ENCODE data around the gene AGPAT4. TPM values are rescaled to one million over a fixed set of nuclear protein-coding genes. Genes with fewer than 3 reads are reported as not detected.

AGPAT4 gene
- total and polyA plus RNA-seq, 2 of the 4 experiments (the other 2 are of a cell fraction), result 3.6 to 3.8 TPM

GRCh38 chr6:161137320-161137719 is 136.5 kb downstream of the AGPAT4 start:
- H4K8ac ChIP-seq (ENCODE audit: low read depth in 2 of 2, low read length in 2 of 2), result no peak overlapping the region
- H3K4me2 ChIP-seq (ENCODE audit: low read depth, low read length), result no peak overlapping the region
- H3K14ac ChIP-seq (replicated peaks; ENCODE audit: low read depth, low read length), result no peak overlapping the region
- no peaks in the 10 kb centered on the region for H3K27me3 ChIP-seq (ENCODE audit: control insufficient read depth, insufficient read depth, low read length)
- ATAC-seq (ENCODE audit: low read depth) (no peak), DNase-seq (no peak)
- no peak overlapping the region for H2BK20ac ChIP-seq (ENCODE audit: low read depth, low read length)
- no peak overlapping the region for H3K4ac ChIP-seq (ENCODE audit: low read depth, low read length)
- no peak overlapping the region for H3K18ac ChIP-seq (ENCODE audit: low read depth, low read length)
- 0 out of 2 replicates have a peak, but pooled peaks cover 1% of the 10 kb centered on the region for H3K4me1 ChIP-seq (ENCODE audit: control insufficient read depth, insufficient read depth, low read length)
- no TSS peak for BruUV-seq (replicated peaks)
- no peak overlapping the region for H4K91ac ChIP-seq (ENCODE audit: insufficient read depth, low read depth, low read length)
- no peak overlapping the region for H3K23ac ChIP-seq (ENCODE audit: low read depth, low read length)
- H3K79me1 ChIP-seq (ENCODE audit: low read depth in 1 of 2, low read length in 2 of 2), result no peaks in the 10 kb centered on the region
- no peaks in the 10 kb centered on the region; the same call in 1 of the 2 replicates for H4K20me1 ChIP-seq (ENCODE audit: insufficient read depth, low read length)
- H3K27ac ChIP-seq (ENCODE audit: insufficient read depth, low read length), result no peak overlapping the region
- H2AFZ ChIP-seq (replicated peaks; ENCODE audit: low read length, poor library complexity), result no peak overlapping the region
- no peak overlapping the region for H3K4me3 ChIP-seq (ENCODE audit: insufficient read depth, low read depth, low read length)
- H3K9ac ChIP-seq (ENCODE audit: low read depth, low read length), result no peak overlapping the region
- no peak overlapping the region for H2BK15ac ChIP-seq (ENCODE audit: low read depth, low read length)
- H2BK5ac ChIP-seq (ENCODE audit: low read depth, low read length, poor library complexity, severe bottlenecking), result no peak overlapping the region
- H2BK120ac ChIP-seq (ENCODE audit: low read depth, low read length), result no peak overlapping the region
- H2AK9ac ChIP-seq (replicated peaks; ENCODE audit: low read depth, low read length, poor library complexity), result no peak overlapping the region
- ChIA-PET CTCF (interaction anchor here (0.7 kb wide), 1 partner anchor 234 kb away, joined by 3 read pairs; no protein-coding TSS in a partner anchor), POLR2A (ENCODE audit: unreplicated experiment) (no interaction called here)
- H3K9me3 ChIP-seq (ENCODE audit: control insufficient read depth, insufficient read depth, low read length), result no peaks in the 10 kb centered on the region
- TF ChIP-seq USF2 (IDR thresholded peaks at IDR 0.05; ENCODE audit: low read depth, low read length) (no peak), BHLHE40 (IDR thresholded peaks at IDR 0.05; ENCODE audit: low read depth, low read length) (no peak), CEBPB (IDR thresholded peaks at IDR 0.05; ENCODE audit: low read depth, low read length) (no peak), RFX5 (IDR thresholded peaks at IDR 0.05; ENCODE audit: low read depth, low read length) (no peak), RCOR1 (IDR thresholded peaks at IDR 0.05; ENCODE audit: insufficient replicate concordance, low read length) (no peak), SMC3 (IDR thresholded peaks at IDR 0.05; ENCODE audit: low read depth, low read length) (no peak), FOS (IDR thresholded peaks at IDR 0.05; ENCODE audit: low read depth, low read length) (no peak), NFE2L2 (IDR thresholded peaks at IDR 0.05; ENCODE audit: low read depth, low read length) (no peak), RAD21 (IDR thresholded peaks at IDR 0.05; ENCODE audit: low read length) (no peak), CTCF (conservative IDR thresholded peaks at IDR 0.05; ENCODE audit: low read depth, low read length) (no peak), MXI1 (IDR thresholded peaks at IDR 0.05; ENCODE audit: borderline replicate concordance, low read depth, low read length) (no peak), CHD1 (IDR thresholded peaks at IDR 0.05; ENCODE audit: low read depth, low read length) (no peak), POLR2A (IDR thresholded peaks at IDR 0.05; ENCODE audit: low read depth, low read length) (no peak), ELK1 (IDR thresholded peaks at IDR 0.05; ENCODE audit: borderline replicate concordance, low read depth, low read length) (no peak), MAZ (IDR thresholded peaks at IDR 0.05; ENCODE audit: borderline replicate concordance, low read depth, low read length) (no peak), MAFK (IDR thresholded peaks at IDR 0.05; ENCODE audit: low read depth, low read length) (no peak)
- dilution Hi-C loops (cut with HindIII; ENCODE audit: low sequenced_read_pairs, unreplicated experiment) (no loop called here), intact Hi-C loops (cut with micrococcal nuclease) (no loop called here), in situ Hi-C loops (cut with MboI; ENCODE audit: low sequenced_read_pairs) (no loop called here)
- H4K5ac ChIP-seq (ENCODE audit: low read depth, low read length), result no peak overlapping the region
- H3K9me1 ChIP-seq (ENCODE audit: insufficient read depth, low read length), result peaks cover 11% of the 10 kb centered on the region; the same call in 1 of the 2 replicates
- H3K36me3 ChIP-seq (ENCODE audit: control insufficient read depth, insufficient read depth, low read length), result peaks cover 20% of the 10 kb centered on the region
- WGBS, 2 experiments (ENCODE audit: extremely low coverage in 2 of 2, insufficient read length in 1 of 2), result 93% methylated on average over 3 of the region's 11 CpGs; no CpG with 5 or more reads in 1 of the 2 experiments
- H2AK5ac ChIP-seq (ENCODE audit: low read depth, low read length), result no peak overlapping the region
- H3K56ac ChIP-seq (ENCODE audit: extremely low read depth, insufficient read depth, low read length), result no peak overlapping the region
